CD4-positive, alpha-beta memory T cell (primary cell): ENCODE measurements around the gene CMC1. TPM values are rescaled to one million over a fixed set of nuclear protein-coding genes. Genes with fewer than 3 reads are reported as not detected.

ENCODE experiments used
- CTCF ChIA-PET: fragments of 350-600 bp; sonication (Branson Sonifier 250); formaldehyde crosslinking; loops from one replicate; lab custom pipeline; 2021; ENCODE audit warnings: inconsistent platforms; ENCODE audit not compliant: partially characterized antibody; lab: Charles Lee
- POLR2A ChIA-PET: fragments of 350-600 bp; sonication (Branson Sonifier 250); formaldehyde crosslinking; loops from one replicate; lab custom pipeline; 2021; ENCODE audit not compliant: partially characterized antibody; lab: Charles Lee
- DNase-seq, 5 donors: peaks; one replicate each; pipeline versions ENCODE4 v3.0.0 to v3.0.0-alpha.2; 2020 to 2022; ENCODE audit warnings: mixed read lengths in 1 of 5
- H3K27ac ChIP-seq: one replicate; pipeline ENCODE4 v1.7.0; 2013; ENCODE audit warnings: low read depth, low read length
- H3K27me3 ChIP-seq: 2 replicates; pipeline ENCODE4 v1.7.0; 2013; ENCODE audit warnings: mild to moderate bottlenecking, low read length, moderate library complexity; ENCODE audit not compliant: insufficient read depth
- H3K36me3 ChIP-seq: 2 replicates; pipeline ENCODE4 v1.7.0; 2013; ENCODE audit warnings: mild to moderate bottlenecking, low read length, moderate library complexity; ENCODE audit not compliant: insufficient read depth
- H3K4me1 ChIP-seq: 2 replicates; pipeline ENCODE4 v1.7.0; 2013; ENCODE audit warnings: mild to moderate bottlenecking, low read length, moderate library complexity; ENCODE audit not compliant: insufficient read depth
- H3K4me3 ChIP-seq, 2 donors: one replicate each; pipeline ENCODE4 v1.7.0; 2013; ENCODE audit warnings: low read length in 2 of 2, mild to moderate bottlenecking in 1 of 2
- H3K9me3 ChIP-seq, 2 donors: one replicate each; pipeline ENCODE4 v1.7.0; 2013; ENCODE audit warnings: low read length in 2 of 2, control low read depth in 1 of 2; ENCODE audit not compliant: control insufficient read depth in 1 of 2
- H3K27ac Mint-ChIP-seq, 7 donors: one replicate each; pipeline ENCODE4 v1.8.0; 2020 to 2021; ENCODE audit warnings: mixed read lengths in 7 of 7, mild to moderate bottlenecking in 6 of 7, inconsistent platforms in 3 of 7, moderate library complexity in 3 of 7
- H3K27me3 Mint-ChIP-seq, 2 donors: one replicate each; pipeline ENCODE4 v1.8.0; 2020 to 2021; ENCODE audit warnings: mixed read lengths in 2 of 2
- H3K36me3 Mint-ChIP-seq, 2 donors: one replicate each; pipeline ENCODE4 v1.8.0; 2020 to 2021; ENCODE audit warnings: mixed read lengths in 2 of 2, inconsistent platforms in 1 of 2, mild to moderate bottlenecking in 1 of 2
- H3K4me1 Mint-ChIP-seq, 4 donors: one replicate each; pipeline ENCODE4 v1.8.0; 2020 to 2021; ENCODE audit warnings: mixed read lengths in 4 of 4, mild to moderate bottlenecking in 1 of 4
- H3K4me3 Mint-ChIP-seq, 8 donors: one replicate each; pipeline ENCODE4 v1.8.0; 2020 to 2021; ENCODE audit warnings: mixed read lengths in 8 of 8, mild to moderate bottlenecking in 7 of 8, moderate library complexity in 6 of 8, inconsistent platforms in 3 of 8
- H3K9me3 Mint-ChIP-seq, 8 donors: one replicate each; pipeline ENCODE4 v1.8.0; 2020 to 2021; ENCODE audit warnings: mixed read lengths in 8 of 8, mild to moderate bottlenecking in 5 of 8, inconsistent platforms in 3 of 8, moderate library complexity in 1 of 8
- intact Hi-C: fragments of 100-400 bp; cut with micrococcal nuclease; formaldehyde crosslinking; loops from one replicate; pipeline ENCODE4 v1.15.1; 2023
- polyA plus RNA-seq, 2 donors: library from polyadenylated mRNA; unstranded; fragments of 300-500 nt; fragmentation: Illumina TruSeq; gene quantifications; one replicate each; pipeline ENCODE4 v1.2.3, GENCODE V29; 2021
- total RNA-seq, 2 experiments: library from RNA; stranded (reverse); gene quantifications; one replicate each; pipeline ENCODE4 v1.2.3, GENCODE V29; 2021

Gene CMC1
- total and polyA plus RNA-seq, 4 experiments from 2014 or later: 15.9 to 49.8 (median 30.9) TPM

- H3K36me3 Mint-ChIP-seq: peaks cover 65% of the 10 kb centered on the region in 2 donors
- H3K9me3 ChIP-seq: peaks cover 0 to 7% of the 10 kb centered on the region in 2 donors
- no peaks in the 10 kb centered on the region for H3K27me3 Mint-ChIP-seq
- no peaks in the 10 kb centered on the region for H3K4me1 ChIP-seq
- CTCF ChIA-PET: interaction anchor here (0.7 to 1.5 kb wide), 3 partner anchors 12 to 552 kb away, joined by 3 read pairs; partner anchors contain the start of gene EOMES
- H3K4me3 Mint-ChIP-seq: peak overlapping the region in 1 of 8 donors; percentile 17
- no peaks in the 10 kb centered on the region for H3K36me3 ChIP-seq
- no peaks in the 10 kb centered on the region for H3K27me3 ChIP-seq
- DNase-seq: no peak
- H3K4me1 Mint-ChIP-seq: peaks cover 6 to 34% (median 19%) of the 10 kb centered on the region in 4 donors
- intact Hi-C loops: no loop called here
- no peak overlapping the region for H3K27ac ChIP-seq
- POLR2A ChIA-PET: no interaction called here
- H3K9me3 Mint-ChIP-seq: peaks cover 3 to 32% (median 24%) of the 10 kb centered on the region in 8 donors
- H3K27ac Mint-ChIP-seq: no peak overlapping the region
- no peak overlapping the region for H3K4me3 ChIP-seq
These were observed 32.4 kb downstream of the CMC1 start for GRCh38 chr3:28273837-28274236.

- intact Hi-C loops: no loop called here
- no peak overlapping the region for H3K4me3 Mint-ChIP-seq
- peaks cover 21 to 26% of the 10 kb centered on the region in 2 donors for H3K36me3 Mint-ChIP-seq
- peaks cover 0 to under 1% of the 10 kb centered on the region in 2 donors for H3K9me3 ChIP-seq
- POLR2A ChIA-PET: no interaction called here
- H3K4me3 ChIP-seq: no peak overlapping the region
- H3K4me1 Mint-ChIP-seq: peaks cover 3 to 14% (median 12%) of the 10 kb centered on the region in 4 donors
- peak overlapping the region in 3 of 7 donors; percentile 6 to 69 (median 24) for H3K27ac Mint-ChIP-seq
- no peaks in the 10 kb centered on the region for H3K27me3 ChIP-seq
- no peak for DNase-seq
- H3K36me3 ChIP-seq: no peaks in the 10 kb centered on the region
- CTCF ChIA-PET: interaction anchor here (1.0 to 1.2 kb wide), 2 partner anchors 566 to 599 kb away, joined by 3 read pairs; no protein-coding TSS in a partner anchor
- no peaks in the 10 kb centered on the region for H3K27me3 Mint-ChIP-seq
- no peak overlapping the region for H3K27ac ChIP-seq
- H3K9me3 Mint-ChIP-seq: peaks cover 0 to 12% (median 5%) of the 10 kb centered on the region in 8 donors
- H3K4me1 ChIP-seq: no peaks in the 10 kb centered on the region
These were observed 37.5 kb downstream of the CMC1 start for GRCh38 chr3:28278918-28279317.

- CTCF ChIA-PET: interaction anchor here (1.4 kb wide), 1 partner anchor 568 kb away, joined by 4 read pairs; no protein-coding TSS in a partner anchor
- Mint-ChIP-seq H3K27me3 (no peaks in the 10 kb centered on the region), H3K36me3 (peaks cover 15 to 19% of the 10 kb centered on the region in 2 donors), H3K4me3 (no peak overlapping the region), H3K4me1 (peaks cover 2 to 13% (median 10%) of the 10 kb centered on the region in 4 donors), H3K9me3 (peaks cover 0 to 3% (median 0%) of the 10 kb centered on the region in 8 donors), H3K27ac (no peak overlapping the region)
- POLR2A ChIA-PET: no interaction called here
- no peak overlapping the region for H3K27ac ChIP-seq
- H3K27me3 ChIP-seq: no peaks in the 10 kb centered on the region
- intact Hi-C loops: loop anchor here (10.0 kb wide), 1 partner anchor 335 kb away; no protein-coding TSS in a partner anchor
- no peak overlapping the region for H3K4me3 ChIP-seq
- H3K9me3 ChIP-seq: no peaks in the 10 kb centered on the region
- no peaks in the 10 kb centered on the region for H3K36me3 ChIP-seq
- DNase-seq: no peak
- H3K4me1 ChIP-seq: no peaks in the 10 kb centered on the region
These were observed 38.4 kb downstream of the CMC1 start for GRCh38 chr3:28279770-28280169.

GRCh38 chr3:28280781-28281180 is 39.4 kb downstream of the CMC1 start:
- POLR2A ChIA-PET: interaction anchor here (0.6 kb wide), 1 partner anchor 333 kb away, joined by 3 read pairs; no protein-coding TSS in a partner anchor
- H3K27ac ChIP-seq: no peak overlapping the region
- no peaks in the 10 kb centered on the region for H3K9me3 ChIP-seq
- no peak overlapping the region for H3K4me3 Mint-ChIP-seq
- H3K27me3 ChIP-seq: no peaks in the 10 kb centered on the region
- intact Hi-C loops: loop anchor here (10.0 kb wide), 1 partner anchor 336 kb away; no protein-coding TSS in a partner anchor
- no peaks in the 10 kb centered on the region for H3K9me3 Mint-ChIP-seq
- peaks cover 9 to 11% of the 10 kb centered on the region in 2 donors for H3K36me3 Mint-ChIP-seq
- no peaks in the 10 kb centered on the region for H3K27me3 Mint-ChIP-seq
- CTCF ChIA-PET: interaction anchor here (1.4 kb wide), 1 partner anchor 569 kb away, joined by 4 read pairs; no protein-coding TSS in a partner anchor
- H3K4me1 ChIP-seq: no peaks in the 10 kb centered on the region
- peaks cover 5 to 16% (median 14%) of the 10 kb centered on the region in 4 donors for H3K4me1 Mint-ChIP-seq
- H3K36me3 ChIP-seq: no peaks in the 10 kb centered on the region
- no peak for DNase-seq
- no peak overlapping the region for H3K27ac Mint-ChIP-seq
- H3K4me3 ChIP-seq: no peak overlapping the region

- H3K27ac Mint-ChIP-seq: no peak overlapping the region
- peaks cover 3 to 14% of the 10 kb centered on the region in 2 donors for H3K36me3 Mint-ChIP-seq
- no peak overlapping the region for H3K4me3 ChIP-seq
- intact Hi-C loops: loop anchor here (1.0 to 10.0 kb wide), 5 partner anchors 42 to 574 kb away; no protein-coding TSS in a partner anchor
- H3K27ac ChIP-seq: no peak overlapping the region
- no peaks in the 10 kb centered on the region for H3K27me3 Mint-ChIP-seq
- peak in 4 of 5 donors; percentile 28 to 38 (median 31) for DNase-seq
- H3K36me3 ChIP-seq: no peaks in the 10 kb centered on the region
- H3K9me3 ChIP-seq: no peaks in the 10 kb centered on the region
- CTCF ChIA-PET: interaction anchor here (0.7 to 8.0 kb wide), 10 partner anchors 8 to 574 kb away, joined by 3 to 78 read pairs (median 4); partner anchors contain the start of gene EOMES
- POLR2A ChIA-PET: interaction anchor here (1.0 to 1.8 kb wide), 3 partner anchors 565 to 574 kb away, joined by 3 to 5 read pairs (median 5); partner anchors contain the start of gene EOMES
- H3K4me1 Mint-ChIP-seq: peaks cover 9 to 24% (median 12%) of the 10 kb centered on the region in 4 donors
- H3K4me3 Mint-ChIP-seq: no peak overlapping the region
- H3K27me3 ChIP-seq: no peaks in the 10 kb centered on the region
- no peaks in the 10 kb centered on the region for H3K9me3 Mint-ChIP-seq
- H3K4me1 ChIP-seq: no peaks in the 10 kb centered on the region
These were observed 45.2 kb downstream of the CMC1 start for GRCh38 chr3:28286595-28286994.

GRCh38 chr3:28287046-28287445 is 45.6 kb downstream of the CMC1 start:
- no peaks in the 10 kb centered on the region for H3K9me3 ChIP-seq
- CTCF ChIA-PET: interaction anchor here (0.7 to 8.0 kb wide), 11 partner anchors 9 to 575 kb away, joined by 3 to 78 read pairs (median 4); partner anchors contain the start of gene EOMES
- H3K4me3 ChIP-seq: no peak overlapping the region
- intact Hi-C loops: loop anchor here (2.0 to 10.0 kb wide), 2 partner anchors 42 to 342 kb away; no protein-coding TSS in a partner anchor
- Mint-ChIP-seq H3K27ac (no peak overlapping the region), H3K9me3 (no peaks in the 10 kb centered on the region), H3K27me3 (no peaks in the 10 kb centered on the region), H3K4me1 (peaks cover 11 to 24% (median 13%) of the 10 kb centered on the region in 4 donors), H3K4me3 (peak overlapping the region in 1 of 8 donors; percentile 12), H3K36me3 (peaks cover 4 to 15% of the 10 kb centered on the region in 2 donors)
- H3K27ac ChIP-seq: no peak overlapping the region
- no peaks in the 10 kb centered on the region for H3K36me3 ChIP-seq
- no peaks in the 10 kb centered on the region for H3K4me1 ChIP-seq
- no peak for DNase-seq
- POLR2A ChIA-PET: interaction anchor here (1.0 to 1.8 kb wide), 3 partner anchors 565 to 575 kb away, joined by 3 to 5 read pairs (median 5); partner anchors contain the start of gene EOMES
- no peaks in the 10 kb centered on the region for H3K27me3 ChIP-seq

GRCh38 chr3:28290863-28291300 is 49.5 kb downstream of the CMC1 start:
- no peaks in the 10 kb centered on the region for H3K9me3 ChIP-seq
- H3K4me3 ChIP-seq: no peak overlapping the region
- H3K27ac Mint-ChIP-seq: no peak overlapping the region
- ChIA-PET POLR2A (no interaction called here), CTCF (no interaction called here)
- H3K4me1 ChIP-seq: peaks cover 5% of the 10 kb centered on the region
- H3K9me3 Mint-ChIP-seq: no peaks in the 10 kb centered on the region
- no peaks in the 10 kb centered on the region for H3K27me3 ChIP-seq
- H3K27ac ChIP-seq: no peak overlapping the region
- peaks cover 4 to 19% of the 10 kb centered on the region in 2 donors for H3K36me3 Mint-ChIP-seq
- peaks cover 15 to 30% (median 24%) of the 10 kb centered on the region in 4 donors for H3K4me1 Mint-ChIP-seq
- no peak overlapping the region for H3K4me3 Mint-ChIP-seq
- no peak for DNase-seq
- no peaks in the 10 kb centered on the region for H3K27me3 Mint-ChIP-seq
- intact Hi-C loops: no loop called here
- H3K36me3 ChIP-seq: no peaks in the 10 kb centered on the region
